AG10803 (cell line): Measurements from ENCODE around the gene NUDT6.
"Not testable (repeated sequence)": the region's sequence is repeated elsewhere in the genome, so short reads cannot be mapped to it uniquely, and the experiment has no call there.

Experiments used
- DNase-seq: peaks from one replicate; pipeline ENCODE4 v3.0.0; 2010; ENCODE audit warnings: low read depth
- H3K4me3 ChIP-seq: 2 replicates; pipeline ENCODE4 v1.5.1; 2011; ENCODE audit warnings: mild to moderate bottlenecking, low read length, control low read depth
- TF ChIP-seq, protein P1 (sequence below): conservative IDR thresholded peaks from 2 replicates; pipeline ENCODE4 v1.5.1; 2011; ENCODE audit warnings: mild to moderate bottlenecking, low read length, control low read depth, inconsistent platforms

The NUDT6 gene

DNA sequence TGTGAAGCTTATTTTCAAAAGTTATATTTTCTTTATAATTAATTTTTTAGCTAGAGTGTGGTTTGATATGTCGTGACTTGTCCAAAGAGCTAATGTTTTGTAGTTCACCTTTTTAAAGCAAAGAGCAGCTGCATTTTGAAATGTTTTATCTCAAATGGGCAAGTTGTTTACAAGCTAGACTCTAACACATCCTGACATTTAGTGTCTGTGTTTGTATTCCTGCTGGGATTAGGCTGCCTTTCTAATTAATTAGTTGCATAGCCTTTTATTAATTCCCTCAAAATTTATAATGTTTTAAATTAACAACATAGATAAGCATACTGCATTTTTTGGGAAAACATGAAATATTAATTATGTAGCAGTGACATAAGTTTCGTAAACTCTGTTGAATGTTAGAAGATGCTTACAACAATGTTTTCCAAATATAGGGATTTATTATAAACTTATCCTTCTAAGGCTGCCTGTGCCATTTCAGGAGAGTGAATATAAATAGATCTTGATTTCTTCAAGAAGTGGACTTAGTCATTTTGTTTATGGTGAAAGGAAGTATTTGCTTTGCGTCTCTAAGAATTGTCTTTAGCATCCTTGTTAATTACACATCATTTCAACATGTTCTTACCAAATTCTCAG, 37.7 kb upstream of the NUDT6 start:
- DNase-seq, result peak; percentile 24
- TF ChIP-seq, protein P1, sequence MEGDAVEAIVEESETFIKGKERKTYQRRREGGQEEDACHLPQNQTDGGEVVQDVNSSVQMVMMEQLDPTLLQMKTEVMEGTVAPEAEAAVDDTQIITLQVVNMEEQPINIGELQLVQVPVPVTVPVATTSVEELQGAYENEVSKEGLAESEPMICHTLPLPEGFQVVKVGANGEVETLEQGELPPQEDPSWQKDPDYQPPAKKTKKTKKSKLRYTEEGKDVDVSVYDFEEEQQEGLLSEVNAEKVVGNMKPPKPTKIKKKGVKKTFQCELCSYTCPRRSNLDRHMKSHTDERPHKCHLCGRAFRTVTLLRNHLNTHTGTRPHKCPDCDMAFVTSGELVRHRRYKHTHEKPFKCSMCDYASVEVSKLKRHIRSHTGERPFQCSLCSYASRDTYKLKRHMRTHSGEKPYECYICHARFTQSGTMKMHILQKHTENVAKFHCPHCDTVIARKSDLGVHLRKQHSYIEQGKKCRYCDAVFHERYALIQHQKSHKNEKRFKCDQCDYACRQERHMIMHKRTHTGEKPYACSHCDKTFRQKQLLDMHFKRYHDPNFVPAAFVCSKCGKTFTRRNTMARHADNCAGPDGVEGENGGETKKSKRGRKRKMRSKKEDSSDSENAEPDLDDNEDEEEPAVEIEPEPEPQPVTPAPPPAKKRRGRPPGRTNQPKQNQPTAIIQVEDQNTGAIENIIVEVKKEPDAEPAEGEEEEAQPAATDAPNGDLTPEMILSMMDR, result no peak
- H3K4me3 ChIP-seq, result no peak overlapping the region

DNA sequence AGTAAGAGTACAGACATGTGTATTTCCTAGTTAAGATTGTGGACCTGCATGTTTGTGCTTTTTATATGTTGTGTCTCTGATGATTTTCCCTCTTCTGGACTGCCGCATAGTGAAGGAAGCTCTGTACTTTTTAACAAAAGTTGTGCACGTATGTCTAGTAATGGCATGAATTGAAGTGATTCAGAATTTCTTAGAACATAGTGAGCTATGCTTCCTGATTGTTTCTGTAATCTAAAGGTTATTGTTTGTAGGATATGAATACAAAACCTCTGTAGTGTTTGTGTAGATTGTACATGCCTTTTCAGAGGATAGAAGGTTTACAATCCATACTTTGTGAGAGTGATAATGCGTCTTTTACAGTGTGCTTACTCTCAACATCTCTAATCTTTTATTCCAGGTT, 37.0 kb upstream of the NUDT6 start:
- DNase-seq, result no peak
- TF ChIP-seq, protein P1, result no peak

DNA sequence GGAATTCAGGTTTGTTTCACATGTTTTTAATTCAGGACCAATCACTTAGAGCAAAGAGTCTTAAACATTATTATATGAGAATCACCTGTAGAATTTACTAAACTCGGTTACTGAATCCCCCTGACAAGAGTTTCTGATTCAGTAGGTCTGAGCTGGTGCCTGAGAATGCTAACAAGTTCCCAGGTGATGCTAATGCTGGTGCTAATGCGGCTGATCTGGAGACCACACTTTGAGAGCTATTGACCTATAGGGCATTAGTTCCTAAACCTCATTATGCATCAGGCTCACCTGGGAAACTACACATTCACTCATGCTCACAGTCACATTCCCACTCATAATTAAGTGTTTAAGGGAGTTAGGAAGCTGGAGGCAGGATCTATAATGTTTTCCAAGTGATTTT, 36.1 kb upstream of the NUDT6 start:
- no peak overlapping the region for H3K4me3 ChIP-seq
- TF ChIP-seq, protein P1, result no peak
- DNase-seq, result no peak

More for the DNA sequence above, 37.0 kb upstream of the NUDT6 start:
- H3K4me3 ChIP-seq, result no peak overlapping the region

DNA sequence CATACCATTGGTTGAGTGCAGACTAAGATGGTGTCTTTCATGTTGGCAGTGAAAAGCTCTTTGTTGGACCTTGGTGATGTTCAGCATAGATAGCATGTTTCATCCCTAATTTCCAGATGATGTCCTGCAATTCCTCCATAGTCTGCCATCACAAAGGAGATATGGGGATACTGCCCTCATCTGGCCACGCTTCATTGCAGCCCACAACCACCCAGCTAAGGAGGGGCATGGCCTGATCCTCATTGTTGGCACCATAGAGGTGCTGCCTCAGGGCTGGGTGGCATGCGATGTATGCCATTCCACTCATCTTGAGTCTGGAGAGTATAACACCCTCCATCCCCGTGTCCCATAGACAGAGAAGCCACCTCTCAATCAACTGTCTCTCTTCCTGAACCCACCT, 31.5 kb upstream of the NUDT6 start:
- TF ChIP-seq, protein P1, result no peak
- no peak for DNase-seq
- H3K4me3 ChIP-seq, result no peak overlapping the region

DNA sequence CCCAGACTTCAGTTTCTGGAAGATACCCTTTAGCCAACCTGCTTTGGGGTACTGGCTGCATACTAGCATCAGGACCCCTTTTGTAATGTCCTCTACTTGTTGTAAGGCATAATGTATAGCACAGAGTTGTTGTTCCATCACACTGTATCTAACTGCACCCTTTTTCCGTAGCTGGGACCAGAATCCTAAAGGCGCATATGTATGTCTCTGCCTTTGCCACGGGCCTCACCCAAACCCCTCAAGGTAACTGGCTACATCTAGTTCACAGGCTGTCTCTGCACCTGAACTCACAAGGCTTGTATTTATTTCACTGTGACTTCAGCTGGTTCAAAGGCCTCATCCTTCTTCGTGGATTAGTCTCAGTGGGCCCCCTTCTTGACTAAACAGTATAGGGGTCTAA, 29.6 kb upstream of the NUDT6 start:
- no peak for DNase-seq
- H3K4me3 ChIP-seq, result no peak overlapping the region
- TF ChIP-seq, protein P1, result no peak

DNA sequence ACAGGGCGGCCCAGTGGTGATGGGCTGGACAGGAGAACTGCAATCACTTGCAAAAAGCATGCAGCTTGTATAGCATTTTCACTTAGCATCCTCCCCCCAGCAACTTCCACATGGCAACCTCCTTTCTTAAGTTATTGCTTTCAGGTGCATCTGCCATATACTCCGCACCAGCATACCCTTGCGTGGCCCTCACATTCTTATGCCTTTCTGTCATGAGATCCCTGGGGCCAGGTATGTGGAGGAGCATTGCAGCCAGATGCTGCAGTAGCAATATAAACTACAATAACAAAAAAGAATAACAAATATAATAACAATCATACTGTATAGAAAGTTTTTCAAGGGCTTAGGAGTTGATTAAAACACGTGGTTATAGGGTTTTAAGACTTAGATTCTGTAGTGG, 26.3 kb upstream of the NUDT6 start:
- H3K4me3 ChIP-seq, result no peak overlapping the region
- DNase-seq, result no peak
- TF ChIP-seq, protein P1, result no peak

DNA sequence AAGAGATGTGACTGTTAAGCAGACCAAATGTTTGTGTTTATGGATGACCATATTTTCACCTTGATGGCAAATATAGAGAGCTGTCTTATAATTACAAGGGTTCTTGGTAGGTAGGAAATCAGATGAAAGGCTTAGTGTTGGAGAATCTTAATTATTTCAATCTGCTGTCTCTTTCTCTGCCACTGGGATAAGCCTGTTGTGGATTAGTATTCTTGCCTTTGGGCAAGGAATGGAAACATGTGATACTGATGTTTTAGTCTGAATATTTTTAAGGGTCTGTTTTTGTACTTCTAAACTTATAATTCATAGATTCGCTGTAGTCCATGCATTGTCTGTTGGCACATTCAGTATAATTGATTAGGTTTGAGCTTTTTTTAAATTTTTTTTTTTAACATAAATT, 23.7 kb upstream of the NUDT6 start:
- TF ChIP-seq, protein P1, result no peak
- DNase-seq, result no peak
- H3K4me3 ChIP-seq, result no peak overlapping the region

DNA sequence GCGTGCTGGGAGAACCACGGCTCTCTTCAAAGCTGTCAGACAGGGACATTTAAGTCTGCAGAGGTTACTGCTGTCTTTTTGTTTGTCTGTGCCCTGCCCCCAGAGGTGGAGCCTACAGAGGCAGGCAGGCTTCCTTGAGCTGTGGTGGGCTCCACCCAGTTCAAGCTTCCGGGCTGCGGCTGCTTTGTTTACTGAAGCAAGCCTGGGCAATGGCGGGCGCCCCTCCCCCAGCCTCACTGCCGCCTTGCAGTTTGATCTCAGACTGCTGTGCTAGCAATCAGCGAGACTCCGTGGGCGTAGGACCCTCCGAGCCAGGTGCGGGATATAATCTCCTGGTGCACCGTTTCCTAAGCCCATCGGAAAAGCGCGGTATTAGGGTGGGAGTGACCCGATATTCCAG, 22.7 kb upstream of the NUDT6 start:
- not testable (repeated sequence) for DNase-seq, H3K4me3 ChIP-seq
